Tracheal epithelial cell (primary cell): Measurements from ENCODE around the gene SLFN12. TPM values are rescaled to one million over a fixed set of nuclear protein-coding genes. Genes with fewer than 3 reads are reported as not detected.

Experiments
- total RNA-seq: library from RNA; depleted of rRNA; stranded (reverse); fragments of >200 nt; gene quantifications from 2 replicates; pipeline ENCODE4 v1.2.1, GENCODE V29; 2014

Gene SLFN12
- 5.5 and 11.1 TPM in 2 replicates for total RNA-seq

DNA sequence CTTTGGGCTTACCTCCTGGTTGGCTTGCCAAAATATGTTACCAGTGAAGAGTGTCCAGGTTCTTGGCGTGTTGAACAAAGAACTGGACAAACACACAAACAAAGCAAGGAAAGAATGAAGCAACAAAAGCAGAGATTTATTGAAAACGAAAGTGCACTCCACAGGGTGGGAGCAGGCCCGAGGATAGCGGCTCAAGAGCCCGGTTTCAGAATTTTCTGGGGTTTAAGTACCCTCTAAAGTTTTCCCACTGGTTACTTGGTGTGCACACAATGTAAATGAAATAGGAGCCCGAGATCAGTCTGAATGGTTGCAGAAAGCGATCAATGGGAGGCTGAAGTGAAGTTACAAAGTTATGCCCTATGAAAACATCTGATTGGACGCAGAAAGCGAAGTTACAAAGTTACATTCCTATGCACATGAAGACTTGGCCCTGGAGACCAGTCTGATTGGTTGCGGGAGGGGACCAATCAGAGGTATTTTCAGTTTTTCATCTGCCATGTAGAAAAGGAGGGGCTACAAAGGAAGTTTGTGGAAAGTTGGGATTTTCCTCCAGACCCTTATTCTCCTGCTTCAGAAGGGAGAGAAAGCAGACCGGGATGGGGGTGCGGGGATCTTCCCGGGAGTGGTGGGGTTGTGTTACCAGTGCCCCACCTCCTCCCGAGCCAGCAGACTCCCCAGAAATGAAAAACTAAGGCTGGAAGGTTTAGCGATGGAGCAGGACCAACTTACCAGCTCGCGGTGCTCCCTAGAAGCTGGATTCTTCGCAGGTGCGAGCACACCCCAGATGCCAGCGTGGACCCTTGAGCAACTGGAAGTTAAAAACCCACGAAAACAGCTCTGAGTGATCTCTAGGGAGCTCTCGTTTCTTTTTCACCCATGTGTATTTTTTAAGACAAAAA lies at the start of gene SLFN12:
SLFN12 (minus strand) TSS at position 325 of the 899 bp plus-strand sequence. CDS start 9,472 bp downstream, outside the sequence.

DNA sequence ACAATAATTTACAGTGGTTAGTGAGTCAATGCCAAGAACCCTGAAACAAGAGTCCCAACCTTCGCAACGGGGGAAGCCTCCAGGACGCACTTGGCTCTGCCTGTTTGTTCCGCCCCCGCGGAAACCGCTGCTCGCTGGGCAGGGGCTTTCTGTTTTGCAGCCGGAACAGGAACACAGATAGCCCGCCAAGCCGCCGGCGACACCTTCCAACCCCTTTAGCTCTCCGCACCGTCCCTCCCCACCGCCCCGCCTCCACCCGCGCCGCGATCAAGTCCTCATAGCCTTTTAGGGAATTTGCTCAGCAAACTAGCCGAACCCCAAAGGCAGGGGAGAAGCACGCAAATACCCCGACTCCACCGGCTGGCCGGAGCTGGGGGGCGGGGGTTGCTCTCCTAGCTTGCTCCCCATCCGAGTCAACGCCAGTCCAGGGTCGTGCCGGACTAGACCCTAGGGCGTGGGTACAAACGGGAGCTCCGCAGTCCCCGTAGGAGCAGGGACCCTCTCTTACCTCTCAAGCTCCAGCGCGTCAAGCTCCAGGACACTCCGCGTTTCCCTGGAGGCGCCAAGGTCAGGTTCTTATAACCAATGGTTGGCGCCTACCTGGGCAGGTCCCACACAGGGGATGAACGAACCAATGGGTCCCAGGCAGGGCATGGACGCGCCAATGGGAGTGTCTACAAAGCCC lies 16.1 kb upstream of the SLFN12 start, which contains the start of gene SLFN13:
SLFN13 (minus strand) TSS at position 553 of the 685 bp plus-strand sequence. CDS start 3,086 bp downstream, outside the sequence.

DNA sequence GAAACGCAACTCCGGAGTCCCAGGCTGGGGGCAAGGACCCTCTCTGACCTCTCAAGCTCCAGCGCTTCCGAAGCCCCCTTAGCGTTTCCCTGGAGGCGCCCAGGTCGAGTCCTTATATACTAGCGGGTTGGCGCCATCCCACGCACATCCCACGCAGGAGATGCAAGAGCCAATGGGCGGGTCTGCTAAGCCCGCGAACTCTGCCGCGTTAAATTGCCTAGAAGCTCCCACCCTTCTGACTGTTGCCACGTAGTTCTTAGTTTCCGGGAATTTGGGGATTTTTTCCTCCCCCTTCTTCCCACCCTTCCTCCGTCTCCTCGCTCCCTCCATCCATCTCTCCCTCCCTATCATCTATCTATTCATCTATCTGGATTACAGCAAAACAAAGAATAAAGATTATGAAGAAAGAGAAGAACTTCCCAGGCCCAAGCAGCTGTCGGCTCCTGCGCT lies 58.7 kb downstream of the SLFN12 start, which contains the start of gene SLFN11:
SLFN11 (minus strand) TSS at position 88 of the 450 bp plus-strand sequence. CDS start 9,814 bp downstream, outside the sequence.

Other genes starting within 250 kb of the SLFN12 start
- gene SLC35G3, start 238.1 kb downstream of the SLFN12 start, total RNA-seq, result not detected in 2 replicates
- gene SLFN5, start 189.4 kb downstream of the SLFN12 start, total RNA-seq, result 61.0 and 64.6 TPM in 2 replicates
- gene SLFN11, start 58.9 kb downstream of the SLFN12 start, total RNA-seq, result 4.3 and 9.6 TPM in 2 replicates
- 1.2 and 2.1 TPM in 2 replicates for gene SLFN13, start 16.3 kb upstream of the SLFN12 start, total RNA-seq
- gene SLFN12L, start 105.2 kb upstream of the SLFN12 start, total RNA-seq, result not detected in 2 replicates
- gene SLFN14, start 128.3 kb upstream of the SLFN12 start, total RNA-seq, result not detected in 2 replicates
- 1.9 and 5.1 TPM in 2 replicates for gene PEX12, start 146.1 kb upstream of the SLFN12 start, total RNA-seq
- gene AP2B1, start 154.8 kb upstream of the SLFN12 start, total RNA-seq, result 44.3 and 58.3 TPM in 2 replicates